LNCaP clone FGC (cell line): ENCODE measurements around the gene ATXN7L3.

ENCODE experiments used
- DNase-seq: peaks from one replicate; pipeline ENCODE4 v3.0.0-alpha.2; 2011; ENCODE audit warnings: low read depth
- H3K4me3 ChIP-seq: 2 replicates; pipeline ENCODE4 v1.5.1; 2011; ENCODE audit warnings: mild to moderate bottlenecking, low read depth, low read length, control low read depth
- TF ChIP-seq, protein P1 (sequence below): IDR thresholded peaks from 2 replicates; pipeline ENCODE4 v1.5.1; 2012; ENCODE audit warnings: mild to moderate bottlenecking; ENCODE audit not compliant: control insufficient read depth, insufficient read depth; ENCODE audit errors: extremely low read depth

The ATXN7L3 gene

DNA sequence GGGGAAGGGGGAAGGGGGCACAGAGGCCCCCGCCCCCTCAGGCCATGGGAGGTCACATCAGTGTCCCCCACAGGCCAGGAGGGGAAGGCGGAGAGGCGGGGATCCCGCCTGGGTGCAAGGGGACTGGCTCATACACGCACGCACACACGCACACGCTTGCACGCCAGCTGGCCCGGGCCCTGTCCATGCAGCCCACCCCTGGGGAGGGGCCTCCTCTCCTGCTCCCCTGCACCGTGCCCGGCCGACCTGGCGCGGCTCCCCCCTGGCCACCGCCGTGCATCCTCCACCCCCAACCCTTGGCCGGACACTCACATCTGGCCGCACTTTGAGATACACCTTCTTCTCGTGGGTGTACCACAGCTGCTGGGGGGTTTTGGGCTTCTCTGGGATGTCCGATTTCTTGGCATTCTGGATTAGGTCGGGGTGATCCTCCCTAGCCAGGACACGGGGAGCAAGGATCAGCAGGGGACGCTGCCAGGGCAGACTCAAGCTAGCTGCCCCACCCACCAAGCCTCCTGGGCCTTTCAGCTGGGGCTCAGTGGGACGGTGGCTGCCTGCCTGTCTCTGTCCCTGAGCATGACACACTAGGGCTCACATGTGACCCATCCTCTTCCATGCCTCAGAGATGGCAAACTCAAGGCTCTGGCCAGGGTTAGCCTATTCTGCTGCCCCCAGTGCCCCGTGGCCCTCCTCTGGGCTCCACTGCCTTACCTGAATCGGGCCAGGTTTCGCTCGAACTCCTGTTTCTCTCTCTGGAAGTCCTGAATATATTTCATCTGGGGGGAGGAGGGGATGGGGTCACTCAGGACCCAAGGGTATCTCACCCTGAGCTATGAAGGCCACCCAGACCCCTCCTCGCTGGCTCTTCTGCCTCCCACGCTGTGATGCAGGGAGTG is 13.1 kb upstream of the ATXN7L3 start:
- no peak overlapping the region for H3K4me3 ChIP-seq
- TF ChIP-seq, protein P1, sequence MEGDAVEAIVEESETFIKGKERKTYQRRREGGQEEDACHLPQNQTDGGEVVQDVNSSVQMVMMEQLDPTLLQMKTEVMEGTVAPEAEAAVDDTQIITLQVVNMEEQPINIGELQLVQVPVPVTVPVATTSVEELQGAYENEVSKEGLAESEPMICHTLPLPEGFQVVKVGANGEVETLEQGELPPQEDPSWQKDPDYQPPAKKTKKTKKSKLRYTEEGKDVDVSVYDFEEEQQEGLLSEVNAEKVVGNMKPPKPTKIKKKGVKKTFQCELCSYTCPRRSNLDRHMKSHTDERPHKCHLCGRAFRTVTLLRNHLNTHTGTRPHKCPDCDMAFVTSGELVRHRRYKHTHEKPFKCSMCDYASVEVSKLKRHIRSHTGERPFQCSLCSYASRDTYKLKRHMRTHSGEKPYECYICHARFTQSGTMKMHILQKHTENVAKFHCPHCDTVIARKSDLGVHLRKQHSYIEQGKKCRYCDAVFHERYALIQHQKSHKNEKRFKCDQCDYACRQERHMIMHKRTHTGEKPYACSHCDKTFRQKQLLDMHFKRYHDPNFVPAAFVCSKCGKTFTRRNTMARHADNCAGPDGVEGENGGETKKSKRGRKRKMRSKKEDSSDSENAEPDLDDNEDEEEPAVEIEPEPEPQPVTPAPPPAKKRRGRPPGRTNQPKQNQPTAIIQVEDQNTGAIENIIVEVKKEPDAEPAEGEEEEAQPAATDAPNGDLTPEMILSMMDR = no peak
- no peak for DNase-seq

DNA sequence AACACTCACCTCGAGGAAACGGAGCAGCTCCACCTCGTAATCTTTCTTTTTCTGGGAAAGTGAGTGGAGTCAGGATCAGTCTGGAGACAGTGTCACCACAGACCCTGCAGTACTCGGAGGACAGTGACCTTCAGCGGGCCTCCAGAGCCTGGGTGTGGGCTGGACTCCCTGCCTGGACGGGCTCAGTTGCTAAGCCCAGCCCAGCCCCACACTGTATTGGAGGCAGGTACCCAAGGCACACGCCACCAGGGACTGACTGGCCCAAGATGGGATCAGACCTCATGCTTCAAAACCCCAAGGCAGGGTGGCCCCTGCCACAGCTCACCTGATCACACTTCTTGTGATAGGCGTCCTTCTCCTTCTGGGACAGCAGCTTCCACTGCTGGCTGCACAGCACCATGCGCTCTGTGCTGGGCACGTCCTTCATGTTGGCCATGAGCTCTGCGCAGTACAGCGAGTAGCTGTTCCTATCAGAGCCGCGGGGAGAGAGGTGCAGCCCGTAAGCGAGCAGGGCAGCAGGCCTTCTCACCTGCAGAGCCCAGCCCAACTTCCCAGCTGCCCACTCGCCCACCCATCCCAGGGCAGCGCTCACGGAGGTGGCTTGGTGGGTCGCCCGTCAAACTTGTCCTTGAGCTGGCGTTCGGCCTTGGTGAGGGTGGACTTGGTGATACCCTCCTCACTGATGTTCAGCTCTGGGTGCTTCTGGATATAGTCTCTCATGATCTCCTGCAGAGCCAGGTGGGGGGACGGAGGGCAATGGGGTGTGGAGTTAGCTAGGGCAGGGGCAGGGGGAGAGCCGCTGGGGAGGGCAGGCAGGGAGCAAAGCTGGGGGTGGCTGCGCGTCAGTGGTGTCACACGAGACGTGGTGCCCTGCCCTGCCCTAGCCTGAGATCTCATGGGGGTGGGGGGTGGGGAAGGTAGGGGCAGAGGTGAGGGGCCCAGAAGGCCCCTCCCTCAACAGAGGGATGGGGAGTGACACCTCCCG is 11.9 kb upstream of the ATXN7L3 start:
- no peak for DNase-seq
- TF ChIP-seq, protein P1 = no peak
- no peak overlapping the region for H3K4me3 ChIP-seq

DNA sequence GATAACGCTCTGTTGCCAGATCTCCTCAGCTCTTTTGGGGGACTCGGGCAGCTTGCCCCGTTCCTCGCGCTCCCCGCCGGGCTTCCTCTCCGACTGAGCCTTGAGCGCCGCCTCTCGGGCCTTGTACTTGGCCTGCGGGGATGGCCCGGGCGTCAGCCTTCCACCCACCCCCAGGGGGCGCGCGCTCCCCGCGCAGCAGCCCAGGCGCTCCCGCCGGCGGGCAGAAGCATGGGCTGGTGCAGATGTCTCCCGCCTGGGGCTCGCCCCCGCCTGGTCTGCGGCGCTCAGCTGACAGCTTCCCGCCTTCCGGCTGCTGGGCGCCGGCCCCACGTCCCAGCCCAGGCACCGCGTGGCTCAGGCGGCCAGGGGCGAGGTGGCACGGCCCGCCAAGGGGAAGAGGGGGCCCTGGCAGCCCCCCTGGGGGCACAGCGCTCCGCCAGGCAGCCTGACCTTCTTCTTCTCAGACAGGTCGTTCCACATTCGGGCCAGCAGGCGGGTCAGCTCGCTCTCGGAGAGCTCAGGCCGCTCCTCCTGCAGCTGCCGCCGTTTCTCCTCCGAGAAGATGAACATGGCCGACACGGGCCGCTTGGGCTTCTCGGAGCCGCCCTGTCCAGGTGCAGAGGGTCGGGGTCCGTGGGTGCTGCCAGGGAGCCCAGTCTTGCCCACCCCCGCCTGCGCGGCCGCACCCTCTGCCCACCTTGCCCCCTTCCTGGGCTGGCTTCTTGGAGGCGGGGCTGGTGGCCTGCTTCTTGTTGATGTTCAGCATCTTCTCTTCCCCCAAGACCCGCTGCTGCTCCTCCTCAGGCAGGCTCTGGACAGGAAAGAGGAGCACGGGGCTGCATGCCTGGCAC is 10.9 kb upstream of the ATXN7L3 start:
- H3K4me3 ChIP-seq = no peak overlapping the region
- no peak for DNase-seq
- TF ChIP-seq, protein P1 = no peak

DNA sequence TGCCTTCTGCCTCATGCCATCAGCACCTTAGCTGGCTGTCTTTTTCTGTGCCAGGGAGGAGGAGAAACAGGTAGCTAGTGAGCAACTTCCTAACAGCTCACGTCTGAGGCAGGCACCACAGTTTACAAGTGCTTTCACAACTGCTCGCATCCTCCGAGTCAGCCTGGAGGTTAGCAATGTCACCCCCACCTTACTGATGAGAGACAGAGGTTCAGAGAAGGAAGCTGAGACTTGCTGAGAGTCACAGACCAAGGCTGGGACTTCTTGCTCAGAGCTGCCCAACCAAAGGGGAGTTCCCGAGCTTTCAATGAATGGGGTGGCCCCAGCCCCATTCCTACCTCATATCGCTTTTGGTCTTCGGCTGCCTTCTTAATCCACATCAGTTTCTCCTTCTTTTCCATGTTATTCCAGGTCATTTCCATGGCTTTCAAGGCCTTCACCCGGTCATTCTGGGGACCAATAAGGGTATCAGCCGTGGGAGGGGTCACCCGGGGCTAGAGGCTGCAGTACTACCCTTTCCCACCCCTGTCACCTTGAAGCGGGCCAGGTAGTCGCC is 10.2 kb upstream of the ATXN7L3 start:
- TF ChIP-seq, protein P1 = no peak
- DNase-seq = no peak
- no peak overlapping the region for H3K4me3 ChIP-seq

DNA sequence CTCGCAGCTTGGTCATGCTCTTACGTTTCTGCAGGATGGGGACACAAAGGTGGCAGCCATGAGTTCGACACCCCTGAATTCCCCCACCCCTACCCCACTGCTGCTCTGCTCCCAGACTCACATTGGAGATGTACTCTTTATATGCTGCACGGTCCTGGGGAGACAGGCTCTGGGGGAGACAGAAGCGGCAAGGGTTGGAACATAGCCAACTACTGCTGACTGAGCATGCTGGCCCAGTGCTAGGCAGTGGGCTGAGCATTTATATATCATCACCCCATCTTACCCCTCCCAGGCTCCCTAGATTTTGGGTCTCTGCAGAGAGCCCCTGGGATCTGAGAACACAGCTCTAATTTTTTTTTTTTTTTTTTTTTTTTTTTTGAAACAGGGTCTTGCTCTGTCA is 8.1 kb upstream of the ATXN7L3 start:
- H3K4me3 ChIP-seq = no peak overlapping the region
- no peak for DNase-seq
- TF ChIP-seq, protein P1 = no peak

DNA sequence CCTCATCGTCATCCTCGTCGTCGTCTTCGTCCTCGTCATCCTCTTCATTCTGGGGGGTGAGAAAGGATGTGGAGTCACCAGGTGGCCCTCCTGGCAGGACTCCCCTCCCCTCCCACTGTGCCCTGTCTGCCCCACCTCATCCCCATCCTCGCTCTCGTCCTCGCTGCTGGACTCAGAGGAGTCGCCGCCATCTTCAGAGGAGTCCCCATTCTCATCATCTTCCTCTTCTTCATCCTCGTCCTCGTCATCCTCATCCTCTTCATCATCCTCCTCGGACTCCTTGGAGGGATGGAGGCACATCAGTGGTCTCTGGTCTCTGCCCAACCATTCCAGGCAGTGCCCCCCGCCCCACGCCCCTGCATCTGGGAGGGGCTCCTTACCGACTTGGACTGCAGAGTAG is 7.6 kb upstream of the ATXN7L3 start:
- H3K4me3 ChIP-seq = no peak overlapping the region
- TF ChIP-seq, protein P1 = no peak
- DNase-seq = no peak
